Activated naive CD4-positive, alpha-beta T cell treated with Interleukin-2 at 50 U/mL for 16 hours (primary cell): ENCODE data around the gene CBFB.

Source experiments
- DNase-seq: peaks from one replicate; pipeline ENCODE4 v3.0.0-alpha.2; 2020

CBFB gene

DNA sequence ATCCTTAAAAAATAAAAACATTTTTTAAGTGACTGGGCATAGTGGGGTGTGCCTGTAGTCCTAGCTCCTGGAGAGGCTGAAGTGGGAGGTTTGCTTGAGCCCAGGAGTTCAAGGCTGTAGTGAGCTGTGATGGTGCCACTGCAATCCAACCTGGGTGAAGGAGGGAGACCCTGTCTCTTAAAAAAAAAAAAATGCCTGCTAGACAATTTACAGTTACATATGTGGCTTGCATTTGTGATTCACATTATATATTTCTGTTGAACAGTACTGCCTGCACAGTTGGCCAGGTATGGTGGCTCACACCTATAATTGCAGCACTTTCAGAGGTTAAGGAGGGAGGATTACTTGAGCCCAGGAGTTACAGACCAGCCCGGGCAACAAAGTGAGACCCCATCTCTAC is 23.4 kb downstream of the CBFB start:
- no peak for DNase-seq

DNA sequence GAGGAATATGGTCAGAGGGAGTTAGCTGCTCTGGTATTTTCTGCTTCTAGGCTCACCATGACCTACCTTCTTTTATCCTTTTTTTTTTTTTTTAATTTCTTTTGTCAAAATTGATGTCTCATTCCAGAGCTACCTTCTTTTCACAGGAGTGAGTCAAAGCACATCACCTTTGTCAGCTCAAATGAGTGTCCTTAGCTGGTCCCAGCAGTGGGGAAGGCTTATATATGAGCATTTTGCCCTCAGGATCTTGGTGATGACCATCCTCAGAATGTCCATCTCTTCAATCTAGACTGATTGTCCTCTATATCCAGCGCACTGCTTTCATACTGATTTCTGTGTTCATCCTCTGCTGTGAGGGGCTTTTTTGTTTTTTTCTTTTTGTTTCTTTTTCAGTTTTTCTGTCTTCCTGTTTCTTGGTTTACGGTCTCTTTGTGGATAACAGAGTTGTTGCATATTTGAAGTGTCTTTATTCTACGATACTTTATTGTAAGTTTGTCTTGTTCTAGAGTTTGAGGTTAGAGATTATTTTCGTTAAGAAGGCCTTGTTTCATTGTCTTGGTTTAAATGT is 24.9 kb downstream of the CBFB start:
- no peak for DNase-seq

DNA sequence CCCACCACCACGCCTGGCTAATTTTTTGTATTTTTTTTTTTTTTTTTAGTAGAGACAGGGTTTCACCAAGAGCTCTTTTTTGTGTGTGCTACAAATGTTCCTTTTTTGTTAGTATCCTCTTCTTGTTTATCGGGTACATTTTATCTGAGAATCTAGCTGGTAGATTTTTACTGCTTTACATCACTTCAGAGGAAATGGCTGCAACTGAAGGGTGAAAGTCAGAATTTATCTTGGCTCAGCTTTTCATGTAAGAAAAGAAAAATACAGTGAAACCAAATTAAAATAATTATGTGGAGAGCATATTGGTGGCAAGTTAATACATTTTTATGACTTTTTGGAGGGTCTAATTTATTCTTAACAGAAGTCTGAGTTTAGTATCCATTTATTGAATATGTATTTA is 26.0 kb downstream of the CBFB start:
- DNase-seq, result no peak

DNA sequence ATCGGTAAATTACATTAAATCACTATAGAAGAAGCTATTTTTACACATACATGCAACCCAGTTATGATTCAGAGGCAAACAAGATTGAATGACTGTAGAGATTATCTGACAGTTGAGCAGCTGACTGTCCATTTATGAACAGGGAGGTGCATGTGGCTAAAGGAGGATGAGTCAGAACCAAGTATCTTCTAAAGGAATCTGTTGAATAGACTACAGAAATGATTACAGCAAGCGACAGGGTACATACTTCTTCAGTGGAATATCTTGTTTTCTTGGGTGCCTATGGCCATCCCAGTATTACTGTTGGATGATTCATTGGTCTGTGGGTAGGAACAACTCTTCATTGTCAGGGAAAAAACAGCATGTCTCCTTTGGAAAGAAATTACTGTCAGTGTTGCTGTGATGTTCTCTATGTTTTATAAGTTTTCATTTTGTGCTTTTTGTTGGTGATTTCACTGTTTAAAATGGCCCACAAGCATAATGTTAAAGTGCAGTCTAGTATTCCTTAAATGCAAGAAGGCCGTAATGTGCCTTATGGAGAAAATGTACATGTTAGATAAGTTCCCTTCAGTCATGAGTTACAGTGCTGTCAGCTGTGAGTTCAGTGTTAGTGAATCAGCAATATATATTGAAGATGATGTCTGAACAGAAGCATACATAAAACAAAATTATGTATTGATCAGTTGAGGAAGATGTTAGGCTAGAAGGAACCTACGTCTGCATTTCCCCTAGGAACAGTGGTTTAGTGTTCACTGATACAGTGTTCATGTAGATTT is 27.0 kb downstream of the CBFB start:
- peak; percentile 12 for DNase-seq

DNA sequence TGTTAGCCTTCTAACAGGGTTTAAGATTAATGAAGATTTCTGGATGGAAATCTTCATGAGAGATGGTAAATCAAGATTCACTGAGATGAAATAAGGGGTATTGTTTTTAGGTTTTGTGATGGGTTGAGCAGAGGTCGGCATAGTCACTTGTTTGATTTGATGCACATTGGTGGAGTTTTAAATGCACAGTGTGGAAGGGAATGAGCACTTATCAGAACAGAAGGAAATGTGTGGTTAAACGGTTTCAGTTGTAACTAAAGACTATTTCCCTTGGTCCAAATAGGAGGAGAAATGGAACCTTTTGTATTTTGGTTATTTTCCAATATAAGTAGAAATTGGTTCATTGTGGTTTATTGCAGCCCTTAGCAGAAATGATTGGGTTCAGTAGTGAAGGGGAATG is 34.1 kb downstream of the CBFB start:
- no peak for DNase-seq

DNA sequence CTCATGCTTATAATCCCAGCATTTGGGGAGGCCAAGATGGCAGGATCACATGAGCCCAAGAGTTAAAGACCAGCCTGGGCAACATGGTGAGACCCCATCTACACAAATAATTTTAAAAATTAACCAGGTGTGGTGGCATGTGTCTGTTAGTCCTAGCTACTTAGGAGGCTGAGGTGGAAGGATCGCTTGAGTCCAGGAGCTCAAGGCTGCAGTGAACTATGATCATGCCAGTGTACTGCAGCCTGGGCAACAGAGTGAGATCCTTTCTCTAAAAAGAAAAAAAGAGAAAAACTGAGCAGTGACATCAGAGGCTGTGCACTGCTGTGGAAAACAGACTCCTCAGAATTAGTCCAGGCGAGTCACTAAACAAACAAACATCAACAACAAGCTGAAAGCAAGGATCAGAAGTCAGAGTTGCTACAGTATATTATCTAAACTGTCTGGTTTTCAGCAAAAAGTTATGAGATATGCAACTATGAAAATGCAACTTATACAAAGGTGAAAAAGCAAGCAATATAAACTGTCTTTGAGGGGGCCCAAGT is 39.3 kb downstream of the CBFB start:
- no peak for DNase-seq

DNA sequence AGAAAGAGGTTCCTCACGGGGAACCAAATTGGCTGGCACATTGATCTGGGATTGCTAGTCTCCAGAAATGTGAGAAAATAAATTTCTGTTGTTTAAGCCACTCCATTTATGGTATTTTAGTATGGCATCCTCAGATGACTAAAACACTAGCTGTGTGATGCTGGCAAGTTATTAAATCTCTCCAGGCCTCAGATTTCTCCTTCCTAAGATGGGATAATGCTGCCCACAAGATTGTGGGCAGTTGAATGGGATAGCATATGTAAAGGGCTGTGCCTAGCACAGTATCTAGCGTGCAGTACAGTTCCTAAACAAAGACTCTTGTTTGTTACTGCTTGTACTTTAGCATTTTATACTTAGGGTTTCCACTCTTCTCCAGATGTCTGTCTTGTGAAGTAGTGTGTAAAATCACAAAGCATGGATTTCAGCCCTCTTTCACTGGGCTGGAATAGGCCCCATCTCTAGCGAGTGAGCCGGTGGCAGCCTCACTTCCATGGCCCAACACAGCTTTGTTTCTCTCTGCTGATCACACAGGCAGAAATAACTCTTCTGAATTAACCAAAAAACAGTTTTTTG is 42.6 kb downstream of the CBFB start:
- no peak for DNase-seq

DNA sequence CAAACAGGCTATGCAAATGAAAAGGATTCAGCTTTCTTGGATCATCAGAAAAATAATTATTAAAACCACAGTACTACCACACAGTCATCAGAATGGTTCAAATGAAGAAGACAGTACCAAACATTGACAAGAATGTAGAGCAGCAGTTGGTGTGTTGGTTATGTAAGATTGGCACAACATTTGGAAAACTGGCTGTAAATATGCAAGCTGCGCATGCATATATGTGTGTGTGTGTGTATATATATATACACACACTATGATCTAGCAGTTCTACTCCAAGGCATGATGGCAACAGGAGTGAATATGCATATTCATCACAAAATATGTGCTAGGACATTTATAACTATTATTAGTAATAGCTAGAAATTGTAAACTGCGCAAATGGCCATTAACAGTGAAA is 46.4 kb downstream of the CBFB start:
- DNase-seq, result no peak

DNA sequence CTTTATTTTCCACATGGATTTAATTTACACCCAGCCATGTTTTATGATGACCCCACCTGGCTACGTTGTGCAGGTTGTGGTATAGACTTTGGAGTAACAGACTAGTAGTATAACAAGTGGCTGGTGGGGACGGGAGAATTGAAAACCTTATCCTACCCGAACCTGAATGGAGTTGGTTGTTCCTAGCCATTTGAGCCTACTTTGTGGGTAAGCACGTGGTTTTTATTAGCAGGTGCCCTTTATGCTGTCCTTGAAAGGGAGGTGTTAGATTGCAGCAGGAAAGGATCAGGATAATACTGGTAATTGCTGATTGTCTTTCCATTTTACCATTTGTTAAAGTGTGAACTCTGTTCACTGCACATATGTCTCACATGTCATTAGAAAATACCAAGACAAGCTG is 48.9 kb downstream of the CBFB start:
- no peak for DNase-seq

DNA sequence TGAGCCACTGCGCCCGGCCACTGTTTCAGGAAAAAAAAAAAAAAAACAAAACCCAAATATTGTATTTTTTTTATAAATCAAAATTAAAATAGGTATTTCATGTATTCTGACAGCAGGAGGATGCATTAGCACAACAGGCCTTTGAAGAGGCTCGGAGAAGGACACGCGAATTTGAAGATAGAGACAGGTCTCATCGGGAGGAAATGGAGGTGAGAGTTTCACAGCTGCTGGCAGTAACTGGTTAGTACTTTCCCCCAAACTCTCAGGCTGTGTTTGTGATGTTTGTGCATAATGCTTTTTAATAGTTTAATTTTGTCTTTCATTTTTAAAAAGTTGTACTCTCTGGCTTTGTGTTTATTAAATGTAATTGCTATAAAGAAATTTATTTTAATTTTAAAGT is 53.2 kb downstream of the CBFB start:
- no peak for DNase-seq

DNA sequence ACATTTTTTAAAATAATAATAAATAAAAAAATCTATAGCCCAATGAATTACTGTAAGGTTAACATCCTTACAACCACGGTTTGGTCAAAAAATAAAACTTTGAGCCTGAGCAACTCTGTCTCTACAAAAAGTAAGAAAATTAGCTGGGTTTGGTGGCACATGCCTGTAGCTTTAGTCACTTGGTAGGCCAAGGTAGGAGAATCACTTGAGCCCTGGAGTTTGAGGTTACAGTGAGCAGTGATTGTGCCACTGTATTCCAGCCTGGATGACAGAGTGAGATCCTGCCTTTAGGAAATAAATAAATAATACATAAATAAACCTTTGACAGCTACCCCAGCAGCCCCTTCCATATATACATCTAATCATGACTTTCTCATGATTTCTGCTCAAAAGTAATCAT is 53.9 kb downstream of the CBFB start:
- DNase-seq, result no peak

DNA sequence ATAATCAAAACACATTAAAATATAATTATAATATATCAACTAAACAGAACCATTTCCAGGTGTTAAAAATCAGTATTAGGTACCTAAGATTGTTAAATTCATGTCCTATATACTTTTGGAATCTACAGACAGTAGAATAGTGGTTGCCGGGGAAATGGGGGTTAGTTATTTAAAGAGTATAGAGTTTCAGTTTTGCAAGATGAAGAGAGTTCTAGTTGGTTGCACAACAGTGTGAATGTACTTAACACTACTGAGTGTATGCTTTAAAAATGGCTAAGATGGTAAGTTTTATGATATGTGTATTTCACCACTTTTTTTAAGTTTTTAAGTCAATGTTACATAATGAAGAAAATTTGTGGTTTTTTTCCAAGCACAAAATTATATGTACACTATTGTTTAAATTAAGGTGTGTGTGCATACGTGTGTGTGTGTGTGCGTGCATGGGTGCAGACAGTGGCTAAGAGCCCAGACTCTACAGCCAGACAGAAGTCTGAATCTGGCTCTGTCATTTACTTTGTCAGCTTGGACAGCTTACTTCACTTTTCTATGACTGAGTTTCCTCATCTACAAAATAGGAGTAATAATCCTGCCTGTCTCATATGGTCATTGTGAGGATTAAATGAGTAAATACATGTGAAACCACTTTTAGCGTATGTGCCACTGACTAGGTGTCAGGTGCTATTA is 55.5 kb downstream of the CBFB start:
- no peak for DNase-seq

DNA sequence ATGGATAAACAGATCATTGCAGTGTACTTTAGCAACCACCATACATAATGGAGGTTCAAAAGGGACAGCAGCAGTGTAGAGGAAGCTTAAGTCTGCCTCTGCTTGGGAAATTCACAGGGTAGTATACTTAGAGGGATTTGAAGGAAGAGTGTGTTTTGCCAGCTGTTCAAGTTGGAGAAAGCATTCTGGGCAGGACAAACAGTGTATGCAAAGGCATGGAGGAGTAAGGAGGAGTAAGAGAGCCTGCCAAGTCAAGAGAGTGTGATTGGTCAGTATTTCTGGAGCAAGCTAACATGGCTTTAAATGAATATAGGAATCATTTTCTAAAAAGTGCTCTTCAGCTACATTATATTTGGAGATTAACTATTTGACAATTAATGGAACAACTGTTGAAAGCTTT is 57.9 kb downstream of the CBFB start:
- no peak for DNase-seq

DNA sequence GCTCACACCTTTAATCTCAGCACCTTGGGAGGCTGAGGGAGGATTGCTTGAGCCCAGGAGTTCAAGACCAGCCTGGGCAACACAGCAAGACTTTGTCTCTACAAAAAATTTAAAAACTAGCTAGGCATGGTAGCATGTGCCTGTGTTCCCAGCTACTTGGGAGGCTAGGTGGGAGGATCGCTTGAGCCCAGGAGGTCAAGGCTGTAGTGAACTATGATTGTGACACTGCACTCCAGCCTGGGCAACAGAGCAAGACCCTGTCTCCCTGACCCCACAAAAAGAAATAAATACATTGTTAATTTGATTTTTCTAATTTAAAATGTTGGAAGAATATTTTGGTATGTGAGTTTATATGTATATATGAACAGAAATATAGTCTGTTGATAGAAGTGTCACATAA is 58.3 kb downstream of the CBFB start:
- DNase-seq, result no peak

DNA sequence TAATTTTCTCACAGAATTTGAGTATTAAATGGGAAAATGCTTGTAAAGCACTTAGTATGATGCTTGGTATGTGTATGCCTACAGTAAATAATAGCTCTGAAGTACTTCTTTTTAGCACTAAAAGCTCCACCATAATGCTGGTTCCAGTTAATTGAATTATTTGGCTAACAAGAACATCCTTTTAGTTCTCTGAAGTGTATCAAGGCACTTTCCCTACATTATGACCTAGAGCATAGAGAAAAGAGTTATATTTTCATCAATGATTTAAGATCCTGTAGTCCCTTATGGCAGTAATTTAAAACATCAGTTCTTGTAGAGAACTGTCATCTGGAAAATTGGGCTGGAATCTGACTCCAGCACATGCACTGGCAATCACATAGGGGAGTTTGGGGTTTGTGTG is 58.9 kb downstream of the CBFB start:
- DNase-seq, result no peak

DNA sequence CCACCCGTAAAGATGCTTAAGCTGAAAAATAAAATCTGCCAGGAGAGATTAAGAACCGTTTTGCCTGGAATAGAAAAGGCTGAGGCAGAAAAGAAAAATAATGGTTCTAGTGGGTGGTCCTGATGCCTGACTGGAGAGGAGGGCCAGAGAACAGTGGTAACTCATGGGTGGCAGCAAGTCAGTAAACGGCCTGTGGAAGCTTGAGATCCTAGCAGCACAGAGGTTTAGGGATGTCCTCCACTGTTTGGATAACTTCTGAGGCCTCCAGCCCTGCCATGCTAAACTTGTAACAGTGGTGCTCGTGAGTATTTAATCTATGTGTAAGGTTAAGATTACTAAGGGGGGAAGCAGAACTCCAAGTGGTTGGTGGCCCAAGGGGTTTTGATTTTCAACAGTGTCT is 59.6 kb downstream of the CBFB start:
- DNase-seq, result no peak

DNA sequence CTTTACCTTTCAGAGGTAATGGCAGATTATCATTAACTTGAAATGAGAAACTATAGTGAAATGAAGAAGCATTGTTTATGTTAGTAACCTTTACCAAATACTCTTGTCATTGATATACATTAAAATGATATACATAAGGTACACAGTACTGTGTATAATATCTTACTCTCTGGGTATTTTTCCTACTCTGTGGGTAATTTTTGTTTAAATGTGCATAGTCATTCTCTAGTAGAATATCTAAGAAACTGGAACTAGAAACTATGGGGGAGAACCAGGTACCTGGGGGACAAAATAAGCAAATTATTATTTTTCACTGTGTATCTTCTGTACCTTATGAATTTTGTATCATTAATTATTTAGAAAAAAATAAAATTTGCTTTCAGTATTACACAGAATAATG is 60.2 kb downstream of the CBFB start:
- DNase-seq, result no peak

DNA sequence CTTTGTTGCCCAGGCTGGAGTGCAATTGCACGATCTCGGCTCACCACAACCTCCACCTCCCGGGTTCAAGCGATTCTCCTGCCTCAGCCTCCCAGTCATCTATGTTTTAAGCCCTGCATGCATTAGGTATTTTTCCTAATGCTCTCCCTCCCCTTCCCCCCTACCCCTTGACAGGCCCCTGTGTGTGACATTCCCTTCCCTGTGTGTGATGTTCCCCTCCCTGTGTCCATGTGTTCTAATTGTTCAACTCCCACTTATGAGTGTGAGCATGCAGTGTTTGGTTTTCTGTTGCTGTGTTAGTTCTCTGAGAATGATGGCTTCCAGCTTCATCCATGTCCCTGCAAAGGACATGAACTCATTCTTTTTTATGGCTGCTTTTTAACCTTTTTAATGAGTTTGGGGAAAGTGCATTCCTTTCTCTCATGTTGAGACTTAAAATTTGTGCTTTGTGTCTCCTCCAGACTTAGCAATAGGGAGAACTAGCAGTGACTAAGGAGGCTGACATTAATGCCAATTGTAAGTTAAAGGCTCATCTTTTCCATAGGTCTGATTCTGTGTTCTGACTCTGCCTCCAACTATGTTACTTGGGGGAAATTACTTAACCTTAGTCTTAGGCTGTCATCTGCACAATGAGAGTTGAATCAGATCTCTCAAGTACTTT is 63.1 kb downstream of the CBFB start:
- DNase-seq, result no peak

DNA sequence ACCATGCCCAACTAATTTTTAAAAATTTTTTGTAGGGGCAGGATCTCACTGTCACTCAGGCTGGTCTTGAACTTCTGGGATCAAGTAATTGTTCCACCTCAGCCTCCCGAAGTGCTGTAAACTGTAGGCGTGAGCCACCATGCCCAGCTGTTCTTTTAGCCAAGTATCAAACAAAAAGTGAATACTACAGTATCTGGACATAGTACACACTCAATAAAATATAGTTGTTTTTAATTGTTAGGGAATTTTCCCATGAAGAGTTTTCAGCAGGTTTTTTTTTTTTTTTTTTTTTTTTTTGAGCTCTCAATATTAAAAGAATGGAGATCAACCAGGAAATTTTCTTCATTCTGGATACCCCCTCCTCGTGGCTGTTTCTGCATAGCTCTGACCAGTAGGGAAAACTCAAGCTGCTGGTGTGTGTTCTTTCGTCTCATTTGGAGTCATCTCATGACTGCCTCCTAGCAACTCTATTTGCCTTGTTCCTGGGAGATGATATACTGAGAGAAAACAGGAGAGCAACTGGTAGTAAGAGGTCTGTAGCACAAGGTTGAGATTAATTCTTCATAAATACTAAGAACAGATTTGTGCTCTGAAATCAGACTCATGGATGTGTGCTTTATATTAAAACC is 64.3 kb downstream of the CBFB start:
- DNase-seq, result no peak

DNA sequence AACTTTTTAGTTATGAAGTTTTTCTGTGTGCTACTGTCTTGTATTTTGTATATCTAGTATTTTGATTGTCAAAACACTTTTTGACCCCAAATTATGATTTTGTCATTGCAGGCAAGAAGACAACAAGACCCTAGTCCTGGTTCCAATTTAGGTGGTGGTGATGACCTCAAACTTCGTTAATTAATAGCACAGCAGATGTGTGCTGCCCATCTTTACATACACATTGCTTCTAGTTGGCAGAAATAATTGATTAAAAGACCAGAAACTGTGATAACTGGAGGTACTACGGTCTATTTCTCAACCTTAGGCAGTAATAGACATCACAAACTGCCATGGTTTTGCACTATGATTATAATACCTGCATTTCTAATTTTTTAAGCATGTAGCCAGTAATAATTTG is 69.7 kb downstream of the CBFB start:
- DNase-seq, result no peak

DNA sequence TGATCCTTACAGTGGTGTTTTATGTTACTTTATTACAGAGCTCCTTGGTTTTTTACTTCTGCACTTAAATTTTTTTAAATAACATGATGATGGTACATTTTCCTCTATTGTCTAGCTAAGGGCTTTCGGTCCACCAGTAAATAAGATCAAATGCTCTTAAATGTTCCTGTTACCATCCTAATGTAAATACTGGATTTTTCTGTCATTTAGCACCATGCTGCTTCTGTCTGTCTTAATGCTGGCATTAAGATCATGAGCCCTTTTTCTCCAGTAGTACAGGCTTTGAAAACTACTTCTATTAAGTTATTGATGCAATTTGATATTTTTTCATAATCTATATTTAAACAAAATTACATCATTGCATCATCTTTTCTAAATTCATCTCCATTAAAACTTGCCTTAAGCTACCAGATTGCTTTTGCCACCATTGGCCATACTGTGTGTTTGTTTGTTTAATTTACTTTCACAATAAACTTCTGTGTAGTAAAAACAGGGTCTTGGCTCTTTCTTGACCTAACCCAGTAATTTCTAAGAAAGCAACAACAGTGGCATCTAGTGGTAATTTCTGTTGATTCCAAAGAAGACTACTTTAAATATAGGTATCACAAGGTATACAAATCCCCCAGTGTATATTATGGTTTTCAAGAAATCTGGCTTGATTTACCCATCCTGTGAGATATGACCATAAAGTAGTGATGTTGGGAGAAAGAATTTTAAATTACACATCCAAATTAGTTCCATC is 71.8 kb downstream of the CBFB start:
- DNase-seq, result no peak
